Measurements from ENCODE around the gene CCDC13.

Gene CCDC13

GRCh38 chr3:42756681-42757213 lies 16.3 kb downstream of the CCDC13 start:
- H3K4me3 ChIP-seq (ENCODE audit: low read depth, low read length): no peak overlapping the region
- no peak for DNase-seq (ENCODE audit: low read depth)

GRCh38 chr3:42755681-42756578 lies 17.1 kb downstream of the CCDC13 start:
- no peak for DNase-seq (ENCODE audit: low read depth)
- no peak overlapping the region for H3K4me3 ChIP-seq (ENCODE audit: low read depth, low read length)

DNA sequence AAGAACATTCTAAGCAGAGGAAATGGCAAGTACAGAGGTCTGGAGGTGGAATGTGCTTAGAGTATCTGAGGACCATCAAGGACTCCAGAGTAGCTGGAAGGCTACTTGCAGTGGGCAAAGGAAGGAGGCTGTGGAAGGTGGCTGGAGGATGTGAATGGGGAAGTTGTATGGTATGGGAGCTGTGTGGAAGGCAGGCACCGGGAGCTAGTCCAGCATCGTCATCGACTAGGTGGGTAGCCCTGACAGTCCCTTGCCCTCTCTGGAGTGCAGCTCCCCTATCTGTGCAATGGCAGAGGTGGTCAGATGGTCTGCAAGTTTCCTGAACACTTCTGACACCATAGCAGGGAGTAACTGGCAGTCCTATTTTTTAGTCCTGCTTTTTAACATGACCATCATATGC lies 19.3 kb downstream of the CCDC13 start:
- no peak overlapping the region for H3K4me3 ChIP-seq (ENCODE audit: low read depth, low read length)
- DNase-seq (ENCODE audit: low read depth): no peak

GRCh38 chr3:42752961-42753360 lies 20.1 kb downstream of the CCDC13 start:
- DNase-seq (ENCODE audit: low read depth): no peak
- no peak overlapping the region for H3K4me3 ChIP-seq (ENCODE audit: low read depth, low read length)

DNA sequence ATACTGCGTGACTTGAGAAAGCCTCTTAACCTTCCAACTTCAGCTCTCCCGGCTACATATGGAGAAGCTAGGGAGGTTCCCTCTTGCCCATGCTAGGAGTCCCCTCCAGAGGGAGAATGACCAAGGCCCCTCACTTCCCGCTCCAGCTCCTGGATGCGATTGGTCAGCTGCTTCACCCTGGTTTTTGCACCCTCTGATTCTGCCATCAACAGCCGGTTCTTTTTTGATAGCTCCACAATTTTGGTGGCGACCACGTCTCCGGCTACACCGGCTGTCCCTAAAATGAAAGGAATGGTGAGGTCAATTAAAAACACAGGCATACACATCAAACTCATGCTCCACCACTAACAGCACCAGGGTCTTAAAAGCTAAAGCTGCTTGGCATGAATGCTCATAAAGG lies 20.6 kb downstream of the CCDC13 start:
- DNase-seq (ENCODE audit: low read depth): no peak
- no peak overlapping the region for H3K4me3 ChIP-seq (ENCODE audit: low read depth, low read length)

DNA sequence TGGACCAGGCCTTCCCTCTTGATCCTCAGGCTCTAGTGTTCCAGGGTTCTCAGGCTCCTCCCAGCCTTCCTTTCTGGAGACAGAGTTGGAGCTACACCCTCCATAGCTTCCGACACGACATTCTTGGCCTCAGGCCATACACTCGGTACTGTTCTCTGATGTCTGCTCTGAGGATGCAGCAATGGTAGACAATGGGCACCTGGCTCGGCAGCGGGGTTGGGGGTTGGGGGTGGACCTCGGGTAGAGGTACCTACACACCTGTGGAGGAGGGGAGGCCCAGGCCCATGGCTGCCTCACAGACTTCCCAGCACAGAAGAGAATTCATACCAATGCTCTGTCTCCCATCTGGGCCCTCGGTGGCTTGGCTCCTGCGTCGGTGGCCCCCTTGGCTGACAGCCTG lies 21.4 kb downstream of the CCDC13 start:
- DNase-seq (ENCODE audit: low read depth): no peak
- H3K4me3 ChIP-seq (ENCODE audit: low read depth, low read length): no peak overlapping the region

DNA sequence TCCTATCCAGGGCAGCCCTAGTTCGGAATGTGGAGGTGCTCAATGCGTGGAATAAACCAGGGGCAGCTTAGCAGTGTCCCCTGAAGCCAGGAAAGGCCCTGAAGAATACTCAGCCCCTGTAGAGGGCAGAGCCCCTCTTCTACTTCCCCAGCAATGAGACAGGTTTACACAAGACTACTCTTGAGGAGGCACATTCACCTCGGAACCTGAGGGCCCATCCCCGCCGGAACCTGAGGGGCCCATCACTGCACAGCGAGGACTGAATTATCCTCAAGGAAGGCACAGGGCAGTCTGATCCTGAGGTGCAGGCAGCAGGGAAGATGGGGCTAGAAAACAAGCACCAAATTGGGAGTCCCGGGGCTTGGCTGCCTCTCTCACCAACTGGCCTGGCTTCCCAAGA lies 22.2 kb downstream of the CCDC13 start:
- H3K4me3 ChIP-seq (ENCODE audit: low read depth, low read length): no peak overlapping the region
- DNase-seq (ENCODE audit: low read depth): no peak

DNA sequence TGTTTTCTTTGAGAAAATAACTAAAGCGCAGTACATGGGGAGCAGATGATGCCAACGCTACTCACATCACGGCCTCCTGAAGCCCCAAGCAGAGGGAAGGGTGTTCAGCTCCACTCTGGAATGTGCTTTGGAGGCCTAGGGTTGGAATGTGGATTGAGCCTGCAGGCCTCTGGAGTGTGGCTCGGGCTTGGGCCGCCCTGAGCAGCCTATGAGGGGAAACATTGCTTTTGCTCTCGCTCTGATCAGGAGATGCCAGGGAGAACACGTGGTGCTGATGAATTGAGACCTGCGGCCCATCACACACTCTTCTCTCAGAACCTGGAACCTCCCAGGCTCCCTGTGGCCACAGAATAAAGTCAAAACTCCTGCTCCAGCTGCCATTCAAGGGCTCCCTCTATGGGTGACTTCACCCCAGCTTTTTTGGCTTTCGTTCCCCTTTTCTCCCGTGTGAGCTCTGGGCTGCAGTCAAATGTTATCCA lies 23.3 kb downstream of the CCDC13 start:
- no peak for DNase-seq (ENCODE audit: low read depth)
- H3K4me3 ChIP-seq (ENCODE audit: low read depth, low read length): no peak overlapping the region

GRCh38 chr3:42749025-42749752 lies 23.9 kb downstream of the CCDC13 start:
- no peak overlapping the region for H3K4me3 ChIP-seq (ENCODE audit: low read depth, low read length)
- no peak for DNase-seq (ENCODE audit: low read depth)

- DNase-seq (ENCODE audit: low read depth): no peak
- no peak overlapping the region for H3K4me3 ChIP-seq (ENCODE audit: low read depth, low read length)
These were observed 25.5 kb downstream of the CCDC13 start for GRCh38 chr3:42747581-42747980.

DNA sequence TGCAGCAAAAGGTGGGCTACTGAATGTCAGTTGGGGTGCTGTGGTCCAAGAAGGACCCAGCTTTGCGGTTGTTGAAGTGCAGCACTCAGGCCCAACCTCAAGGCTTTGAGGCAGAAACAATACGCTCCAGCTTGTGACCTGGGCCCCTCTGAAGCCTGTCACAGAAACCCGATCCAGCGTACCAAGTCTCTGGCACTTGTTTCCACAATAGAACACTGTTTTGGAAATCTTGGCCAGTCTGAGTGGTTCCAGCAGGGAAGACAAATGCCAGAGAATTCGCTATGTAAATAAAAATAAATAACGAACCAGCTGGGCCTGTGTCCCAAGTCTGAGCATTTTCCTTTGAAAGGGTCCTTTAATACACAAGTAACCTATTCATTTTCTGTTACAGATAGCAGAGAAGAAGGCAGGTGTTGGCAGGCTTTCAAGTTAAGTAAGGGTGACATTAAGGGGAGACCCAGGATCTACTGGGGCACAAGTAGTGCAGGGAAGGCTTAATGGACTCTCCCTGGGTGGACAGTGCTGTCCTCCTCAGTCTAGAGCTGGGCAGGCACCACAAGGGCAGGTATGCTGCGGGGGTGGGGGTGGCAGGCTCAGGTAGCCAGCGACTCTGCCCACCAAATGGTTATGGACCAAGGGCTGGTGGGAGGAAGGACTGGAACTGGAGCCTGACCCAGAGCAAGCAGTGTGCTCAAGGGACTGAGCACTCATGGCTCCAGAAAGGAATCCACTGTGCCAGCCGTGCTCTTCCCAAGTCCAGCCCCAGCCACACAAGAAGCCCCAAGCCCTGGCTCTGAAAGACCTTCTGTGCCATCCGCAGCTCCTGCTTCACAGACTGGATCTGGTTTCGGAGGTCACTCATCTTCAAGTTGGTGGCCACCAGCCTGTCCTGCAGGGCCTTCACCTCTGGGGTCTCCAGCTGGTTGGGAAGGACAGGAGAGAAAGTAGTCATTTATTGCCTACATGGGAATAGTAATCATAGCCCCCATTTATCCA lies 26.3 kb downstream of the CCDC13 start:
- DNase-seq (ENCODE audit: low read depth): no peak
- no peak overlapping the region for H3K4me3 ChIP-seq (ENCODE audit: low read depth, low read length)

GRCh38 chr3:42745776-42746454 lies 27.1 kb downstream of the CCDC13 start:
- no peak for DNase-seq (ENCODE audit: low read depth)
- H3K4me3 ChIP-seq (ENCODE audit: low read depth, low read length): no peak overlapping the region

DNA sequence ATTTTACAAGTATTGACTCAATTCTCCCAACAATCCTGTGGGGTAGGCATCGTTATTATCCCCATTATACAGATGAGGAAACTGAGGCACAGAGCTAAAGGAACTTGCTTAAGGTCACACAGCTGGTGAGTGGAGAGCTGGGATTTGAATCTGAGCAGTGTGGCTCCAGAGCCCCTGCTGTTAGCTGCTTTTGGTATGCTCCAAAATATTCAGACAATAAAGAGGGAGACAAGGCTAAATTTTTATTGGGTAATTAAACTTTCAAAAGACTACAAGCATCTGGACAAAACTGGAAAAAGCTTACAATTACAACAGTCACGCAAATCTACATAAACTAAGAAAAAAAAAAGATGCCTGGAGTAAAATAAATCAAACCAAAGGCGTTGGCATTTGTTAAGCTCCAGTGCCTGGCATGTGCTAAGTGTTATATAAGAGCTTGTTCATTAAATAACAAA lies 27.7 kb downstream of the CCDC13 start:
- DNase-seq (ENCODE audit: low read depth): no peak
- no peak overlapping the region for H3K4me3 ChIP-seq (ENCODE audit: low read depth, low read length)

DNA sequence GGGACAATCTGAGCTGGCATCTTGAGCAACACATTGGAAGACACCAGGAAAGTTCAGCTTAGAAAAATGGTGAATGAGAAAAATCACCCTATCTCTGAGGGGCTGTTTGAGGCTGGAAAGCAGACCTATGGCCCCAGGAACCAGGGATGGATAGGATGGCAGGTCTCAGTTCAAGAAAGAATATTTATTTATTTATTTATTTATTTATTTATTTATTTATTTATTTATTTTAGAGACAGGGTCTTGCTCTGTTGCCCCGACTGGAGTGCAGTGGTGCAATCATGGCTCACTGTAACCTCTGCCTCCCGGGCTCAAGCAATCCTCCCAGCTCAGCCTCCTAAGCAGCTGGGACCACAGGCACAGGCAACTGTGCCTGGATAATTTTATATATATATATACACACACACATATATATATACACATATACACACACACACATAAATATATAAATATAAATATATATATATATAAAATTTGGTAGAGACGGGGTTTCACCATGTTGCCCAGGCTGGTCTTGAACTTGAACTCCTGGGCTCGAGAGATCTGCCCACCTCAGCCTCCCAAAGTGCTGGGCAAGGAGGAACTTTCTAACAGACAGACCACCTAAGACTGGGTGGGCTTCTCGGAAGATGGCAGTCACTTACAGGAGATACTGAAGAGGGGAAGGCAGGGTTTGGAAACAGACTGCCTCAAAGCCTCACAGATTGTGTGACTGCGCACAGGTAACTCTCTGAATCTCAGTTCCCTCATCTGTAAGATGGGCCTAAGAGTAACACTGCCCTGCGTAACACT lies 29.7 kb downstream of the CCDC13 start:
- no peak overlapping the region for H3K4me3 ChIP-seq (ENCODE audit: low read depth, low read length)
- DNase-seq (ENCODE audit: low read depth): no peak

- no peak for DNase-seq (ENCODE audit: low read depth)
- no peak overlapping the region for H3K4me3 ChIP-seq (ENCODE audit: low read depth, low read length)
These were observed 30.4 kb downstream of the CCDC13 start for GRCh38 chr3:42742688-42743087.

DNA sequence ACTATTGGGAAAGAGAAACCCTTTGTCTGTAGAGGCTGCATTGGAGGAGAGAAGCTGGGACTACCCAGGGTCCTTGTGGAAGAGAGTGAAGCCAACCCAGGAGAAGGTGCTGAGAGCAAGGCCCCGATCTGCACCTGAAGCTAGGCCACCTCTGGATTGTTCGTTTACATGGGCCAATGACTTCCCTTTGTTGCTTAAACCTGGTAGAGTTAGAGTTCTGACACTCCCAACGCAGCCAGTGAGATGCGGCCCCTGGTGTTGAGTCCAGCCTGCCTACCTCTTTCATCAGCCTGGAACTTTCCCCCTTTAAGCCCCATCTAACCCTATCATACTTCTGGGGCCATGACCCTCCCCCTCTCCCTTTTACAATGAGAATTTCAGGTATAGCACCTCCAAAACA lies 30.8 kb downstream of the CCDC13 start:
- no peak overlapping the region for H3K4me3 ChIP-seq (ENCODE audit: low read depth, low read length)
- DNase-seq (ENCODE audit: low read depth): no peak

DNA sequence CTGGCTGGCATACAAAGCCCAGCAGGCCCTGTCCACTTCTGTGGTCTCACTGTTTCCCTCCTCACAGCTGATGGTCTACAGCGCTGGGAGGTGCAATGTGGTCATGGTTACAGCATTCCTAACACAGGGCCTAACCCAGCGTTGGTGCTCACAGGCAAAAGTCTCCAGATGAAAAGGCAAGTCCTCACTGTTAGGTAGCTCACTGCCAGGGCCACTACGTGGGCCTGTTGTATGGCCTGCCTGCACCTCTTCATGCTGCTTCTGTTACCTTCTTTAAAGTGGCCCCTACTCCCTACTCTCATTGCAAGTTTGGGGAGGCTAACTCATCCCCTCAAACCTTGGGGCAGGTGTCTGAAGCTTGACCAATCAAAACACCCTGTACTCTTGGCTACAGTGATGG lies 31.3 kb downstream of the CCDC13 start:
- no peak overlapping the region for H3K4me3 ChIP-seq (ENCODE audit: low read depth, low read length)
- no peak for DNase-seq (ENCODE audit: low read depth)

All from skeletal muscle cell (primary cell).